NT2/D1 (cell line): Measurements from ENCODE around the gene HHATL.

Source experiments
- DNase-seq: peaks from one replicate; pipeline ENCODE4 v3.0.0-alpha.2; 2011; ENCODE audit warnings: low read depth, low spot score
- H3K27me3 ChIP-seq: 2 replicates; pipeline ENCODE4 v1.6.0; 2011; ENCODE audit warnings: mild to moderate bottlenecking; ENCODE audit not compliant: insufficient read length, insufficient read depth
- H3K36me3 ChIP-seq: 2 replicates; pipeline ENCODE4 v1.6.1; 2011; ENCODE audit warnings: mild to moderate bottlenecking, low read length, mixed read lengths; ENCODE audit not compliant: insufficient read depth, insufficient read length
- H3K4me1 ChIP-seq: 2 replicates; pipeline ENCODE4 v1.5.1; 2011; ENCODE audit not compliant: insufficient read depth, insufficient read length
- H3K4me3 ChIP-seq: 2 replicates; pipeline ENCODE4 v1.5.1; 2011; ENCODE audit warnings: low read depth; ENCODE audit not compliant: insufficient read length
- H3K9ac ChIP-seq: 2 replicates; pipeline ENCODE4 v1.6.0; 2011; ENCODE audit warnings: low read depth; ENCODE audit not compliant: insufficient read length
- H3K9me3 ChIP-seq: 2 replicates; pipeline ENCODE4 v1.5.1; 2011; ENCODE audit warnings: mild to moderate bottlenecking, low read length; ENCODE audit not compliant: insufficient read depth
- SUZ12 ChIP-seq: IDR thresholded peaks from 2 replicates; pipeline ENCODE4 v1.6.1; 2011; ENCODE audit not compliant: insufficient read length, insufficient read depth; ENCODE audit errors: extremely low read depth
- YY1 ChIP-seq: IDR thresholded peaks from 2 replicates; pipeline ENCODE4 v1.6.1; 2011; ENCODE audit not compliant: insufficient read length, insufficient read depth
- ZNF274 ChIP-seq: IDR thresholded peaks from 2 replicates; pipeline ENCODE4 v1.6.1; 2011; ENCODE audit warnings: mild to moderate bottlenecking, low read depth, low read length

Gene HHATL

GRCh38 chr3:42651248-42652091, 51.1 kb downstream of the HHATL start:
- DNase-seq = no peak
- Histone ChIP-seq H3K4me3 (no peak overlapping the region), H3K9ac (no peak overlapping the region), H3K27me3 (no peaks in the 10 kb centered on the region), H3K9me3 (no peaks in the 10 kb centered on the region), H3K36me3 (peaks cover 37% of the 10 kb centered on the region), H3K4me1 (peaks cover 38% of the 10 kb centered on the region)
- TF ChIP-seq SUZ12 = no peak
- no peak for TF ChIP-seq ZNF274
- TF ChIP-seq YY1 = no peak

DNA sequence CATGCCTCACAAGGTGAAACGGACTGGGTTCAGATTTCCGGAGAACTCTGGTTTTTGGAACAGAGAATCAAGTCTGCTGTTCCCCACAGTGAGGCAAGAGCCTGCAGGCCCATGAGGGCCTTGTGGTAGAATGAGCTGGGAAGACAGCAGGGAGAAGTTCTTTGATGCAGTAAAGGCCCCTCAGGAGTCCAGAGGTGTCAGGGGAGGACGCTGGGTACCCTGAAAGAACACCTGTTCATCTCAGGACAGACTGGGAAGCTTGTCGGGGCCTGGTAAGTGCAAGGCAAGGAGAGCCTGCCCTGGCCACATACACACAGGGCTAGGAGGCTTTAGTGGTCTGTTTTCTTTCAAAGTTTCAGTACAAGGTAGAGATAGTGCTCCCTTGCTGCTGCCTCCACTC, 52.8 kb downstream of the HHATL start:
- TF ChIP-seq ZNF274 (no peak), YY1 (no peak), SUZ12 (no peak)
- peaks cover 53% of the 10 kb centered on the region for H3K36me3 ChIP-seq
- no peak for DNase-seq

DNA sequence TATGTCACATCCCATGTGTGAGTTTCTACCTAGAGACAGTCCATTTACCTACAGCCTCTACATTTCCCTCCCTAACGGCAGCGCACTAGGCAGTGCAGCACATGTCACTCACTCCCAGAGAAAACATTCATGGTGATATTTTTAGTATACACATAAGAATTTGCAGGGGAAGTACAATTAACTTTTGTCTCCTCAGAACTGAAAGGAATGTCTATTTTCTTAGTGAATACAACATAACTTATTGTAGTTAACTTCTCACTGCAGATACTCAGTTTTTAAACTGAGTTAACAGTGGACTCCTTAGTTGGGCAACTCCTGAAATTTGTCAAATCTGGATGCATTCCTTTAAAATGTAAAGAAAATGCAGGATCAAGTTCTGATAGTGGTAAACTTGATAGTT, 53.6 kb downstream of the HHATL start:
- TF ChIP-seq ZNF274 (no peak), YY1 (no peak), SUZ12 (no peak)
- DNase-seq = no peak
- H3K27me3 ChIP-seq = no peaks in the 10 kb centered on the region
- no peak overlapping the region for H3K9ac ChIP-seq
- peaks cover 30% of the 10 kb centered on the region for H3K4me1 ChIP-seq
- no peaks in the 10 kb centered on the region for H3K9me3 ChIP-seq
- peaks cover 61% of the 10 kb centered on the region for H3K36me3 ChIP-seq
- H3K4me3 ChIP-seq = no peak overlapping the region

More for the DNA sequence above, 52.8 kb downstream of the HHATL start:
- Histone ChIP-seq H3K9me3 (no peaks in the 10 kb centered on the region), H3K9ac (no peak overlapping the region), H3K27me3 (no peaks in the 10 kb centered on the region), H3K4me3 (no peak overlapping the region), H3K4me1 (peaks cover 30% of the 10 kb centered on the region)

GRCh38 chr3:42647821-42648459, 54.7 kb downstream of the HHATL start:
- Histone ChIP-seq H3K36me3 (peaks cover 69% of the 10 kb centered on the region), H3K9ac (no peak overlapping the region), H3K9me3 (no peaks in the 10 kb centered on the region), H3K4me3 (no peak overlapping the region), H3K4me1 (peaks cover 23% of the 10 kb centered on the region), H3K27me3 (no peaks in the 10 kb centered on the region)
- TF ChIP-seq YY1 (no peak), ZNF274 (no peak), SUZ12 (no peak)
- DNase-seq = peak; percentile 82
